Testis (tissue), 3 donors: ENCODE measurements around the gene TMEM184A. TPM values are rescaled to one million over a fixed set of nuclear protein-coding genes. Genes with fewer than 3 reads are reported as not detected.

Source experiments
- DNase-seq: peaks from one replicate; pipeline ENCODE4 v3.0.0-alpha.2; 2019
- H3K27ac ChIP-seq, 2 donors: fragments of 200-600 bp; sonication (generic); one replicate each; pipeline ENCODE4 v1.5.1; 2019
- H3K27me3 ChIP-seq: fragments of 200-600 bp; sonication (generic); one replicate; pipeline ENCODE4 v1.5.1; 2019
- H3K36me3 ChIP-seq: fragments of 200-600 bp; sonication (generic); one replicate; pipeline ENCODE4 v1.5.1; 2017; ENCODE audit warnings: low read depth; ENCODE audit errors: missing control alignments
- H3K4me1 ChIP-seq: fragments of 200-600 bp; sonication (generic); one replicate; pipeline ENCODE4 v1.5.1; 2019
- H3K4me3 ChIP-seq, 2 donors: fragments of 200-600 bp; sonication (generic); one replicate each; pipeline ENCODE4 v1.5.1; 2017 to 2019
- H3K9me3 ChIP-seq: fragments of 200-600 bp; sonication (generic); one replicate; pipeline ENCODE4 v1.5.1; 2017
- CTCF ChIP-seq, 3 experiments: fragments of 450-650 bp in 2 of 3; fragments of 200-600 bp in 1 of 3; sonication (generic) in 1 of 3; IDR thresholded peaks; one replicate each; pipeline ENCODE4 v1.5.1; 2016 to 2019; ENCODE audit warnings: antibody characterized with exemption in 3 of 3, mild to moderate bottlenecking in 2 of 3, moderate library complexity in 1 of 3
- POLR2A ChIP-seq: fragments of 450-650 bp; IDR thresholded peaks from one replicate; pipeline ENCODE4 v1.6.1; 2017; ENCODE audit warnings: antibody characterized with exemption, mild to moderate bottlenecking, moderate library complexity
- WGBS, 2 donors: methylation state at CpG; one replicate each; pipeline ENCODE4 v1.1.5; 2018; 5-methylcytosine and 5-hydroxymethylcytosine counted together
- intact Hi-C: fragments of 100-400 bp; cut with DNase I; formaldehyde crosslinking; loops from one replicate; pipeline ENCODE4 v1.15.1; 2023; ENCODE audit warnings: low total_unique reads
- polyA plus RNA-seq: library from polyadenylated mRNA; stranded (reverse); fragments of 350-450 nt; fragmentation: Illumina TruSeq; extraction: RNeasy Lipid Tissue Mini Kit (QIAGEN cat#74804); gene quantifications from one replicate; pipeline ENCODE4 v1.2.3, GENCODE V29; 2014; ENCODE audit warnings: low read depth, low replicate concordance; ENCODE audit not compliant: insufficient read depth
- total RNA-seq, 2 donors: library from RNA; depleted of rRNA; stranded (reverse); fragments of >200 nt; gene quantifications; one replicate each; pipeline ENCODE4 v1.2.3, GENCODE V29; 2016

The TMEM184A gene
- total and polyA plus RNA-seq, 3 donors from 2014 or later, result 7.1 to 20.9 (median 18.7) TPM

DNA sequence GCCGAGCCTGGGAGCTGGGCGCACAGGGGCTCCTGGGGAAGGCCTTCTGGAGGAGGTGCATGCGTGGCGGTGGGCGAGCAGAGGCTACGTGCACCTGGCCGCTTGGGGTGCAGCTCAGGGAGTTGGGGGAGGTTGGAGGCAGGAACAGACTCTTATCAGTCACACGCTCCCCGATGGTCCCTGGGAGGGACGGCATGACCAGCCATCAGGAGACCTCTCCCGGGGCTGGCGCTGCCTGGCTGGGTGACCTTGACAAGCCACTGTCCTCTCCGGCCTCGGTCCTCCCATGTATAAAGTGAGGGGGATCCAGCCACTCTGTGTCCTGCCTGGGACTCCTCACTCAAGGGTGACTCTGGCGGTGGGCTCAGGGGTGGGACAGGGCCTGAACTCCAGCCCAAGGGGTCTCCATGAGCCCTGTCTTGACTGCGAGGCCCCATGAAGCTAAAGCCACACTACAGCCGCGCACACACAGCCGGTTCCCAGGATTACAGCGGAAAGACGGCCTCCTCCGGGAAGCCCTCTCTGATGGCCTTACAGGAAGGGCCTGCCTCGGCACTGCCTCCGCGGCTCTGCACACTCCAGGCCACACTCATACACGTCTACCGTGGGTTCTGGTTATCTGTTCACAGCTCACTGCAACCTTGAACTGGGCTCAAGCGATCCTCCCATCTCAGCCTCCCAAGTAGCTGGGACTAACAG, 2.3 kb downstream of the TMEM184A start:
- Histone ChIP-seq H3K27ac (peak overlapping the region in 1 of 2 donors; percentile 44), H3K4me3 (no peak overlapping the region), H3K27me3 (no peaks in the 10 kb centered on the region), H3K9me3 (no peaks in the 10 kb centered on the region), H3K4me1 (peaks cover 19% of the 10 kb centered on the region), H3K36me3 (no peaks in the 10 kb centered on the region)
- WGBS, 2 donors, result 56 to 66% methylated on average over 11 to 23 of the region's 28 CpGs
- DNase-seq, result peak; percentile 81
- intact Hi-C loops, result no loop called here
- TF ChIP-seq CTCF (IDR thresholded peaks at IDR 0.05) (no peak), POLR2A (no peak)

DNA sequence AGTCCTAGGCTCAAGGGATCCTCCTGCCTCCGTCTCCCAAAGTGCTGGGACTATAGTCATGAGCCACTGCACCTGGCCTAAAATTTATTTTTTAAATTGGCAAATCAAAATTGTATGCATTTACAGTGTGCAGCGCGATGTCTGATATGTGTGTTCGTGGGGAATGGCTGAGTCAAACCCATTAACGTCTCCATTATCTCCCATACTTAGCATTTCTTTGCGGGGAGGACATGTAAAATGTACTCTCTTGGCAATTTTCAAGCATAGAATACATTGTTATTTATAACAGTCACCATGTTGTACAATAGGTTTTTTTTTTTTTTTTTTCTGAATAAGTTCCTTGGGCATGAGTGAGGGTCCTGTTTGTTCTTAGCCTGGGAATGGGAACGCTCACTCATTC, 3.8 kb downstream of the TMEM184A start:
- no peak overlapping the region for H3K27ac ChIP-seq
- H3K9me3 ChIP-seq, result no peaks in the 10 kb centered on the region
- DNase-seq, result no peak
- TF ChIP-seq POLR2A (no peak), CTCF (IDR thresholded peaks at IDR 0.05) (no peak)
- intact Hi-C loops, result no loop called here
- H3K4me1 ChIP-seq, result peaks cover 19% of the 10 kb centered on the region
- H3K36me3 ChIP-seq, result no peaks in the 10 kb centered on the region
- no peak overlapping the region for H3K4me3 ChIP-seq
- WGBS, 2 donors, result 66 to 67% methylated on average over 7 of the region's 7 CpGs
- H3K27me3 ChIP-seq, result no peaks in the 10 kb centered on the region

DNA sequence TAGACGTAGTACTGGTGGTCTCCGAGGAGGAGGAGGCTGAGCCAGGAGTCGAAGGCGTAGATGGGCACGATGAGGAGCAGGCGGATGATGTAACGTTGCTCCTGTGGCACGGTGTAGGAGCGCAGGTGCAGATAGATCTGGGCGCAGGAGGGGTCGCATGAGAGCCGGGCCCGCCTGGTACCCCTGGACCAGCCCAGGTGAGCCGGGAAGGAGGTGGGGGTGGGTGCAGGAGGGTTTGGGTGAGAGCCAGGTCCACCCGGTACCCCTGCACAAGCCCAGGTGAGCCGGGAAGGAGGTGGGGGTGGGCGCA, 5.2 kb downstream of the TMEM184A start:
- TF ChIP-seq POLR2A, result no peak
- TF ChIP-seq CTCF (IDR thresholded peaks at IDR 0.05), result no peak
- Histone ChIP-seq H3K27me3 (no peaks in the 10 kb centered on the region), H3K27ac (no peak overlapping the region), H3K36me3 (no peaks in the 10 kb centered on the region), H3K4me1 (peaks cover 16% of the 10 kb centered on the region), H3K9me3 (no peaks in the 10 kb centered on the region), H3K4me3 (no peak overlapping the region)
- no peak for DNase-seq
- intact Hi-C loops, result no loop called here
- WGBS, 2 donors, result 91 to 92% methylated on average over 9 to 15 of the region's 17 CpGs

DNA sequence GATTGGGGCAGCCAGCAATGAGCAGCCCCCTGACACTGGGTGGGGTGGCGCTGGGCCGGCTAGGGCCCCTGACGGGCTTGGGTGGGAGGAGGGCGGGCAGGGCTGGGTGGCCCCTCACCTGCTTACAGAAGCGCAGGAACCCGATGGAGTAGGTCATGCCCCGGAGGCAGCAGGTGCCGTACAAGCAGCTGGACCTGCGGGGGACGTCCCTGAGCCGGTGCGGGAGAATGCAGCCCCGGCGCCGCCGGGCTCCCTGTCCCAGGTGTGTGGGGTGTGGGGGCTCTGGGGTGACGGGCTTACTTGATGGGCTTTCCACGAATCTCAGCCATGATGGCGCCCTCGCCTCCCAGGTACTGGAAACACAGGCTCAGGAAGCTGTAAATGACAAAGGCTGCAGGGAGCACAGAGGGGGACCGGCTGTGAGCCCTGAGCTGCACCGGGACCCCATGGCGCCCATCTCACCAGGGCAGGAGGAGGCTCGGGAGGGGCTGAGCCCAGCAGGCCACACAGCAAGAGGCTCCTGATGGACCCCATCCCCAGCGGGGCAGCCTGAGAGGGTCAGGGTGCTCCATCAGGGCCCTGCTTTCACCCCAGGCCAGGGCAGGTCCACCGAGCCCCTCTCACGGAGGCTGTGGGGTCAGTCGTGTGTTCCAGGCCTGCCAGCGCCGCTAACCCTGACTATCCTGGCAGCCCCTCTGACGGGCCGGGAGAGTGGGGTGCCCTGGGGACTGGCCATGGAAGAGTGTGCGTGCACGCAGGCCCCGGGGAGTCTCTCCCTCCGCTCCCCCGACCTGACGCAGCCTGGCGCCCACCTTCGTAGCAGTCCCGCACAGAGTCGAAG, 5.8 kb downstream of the TMEM184A start:
- Histone ChIP-seq H3K4me1 (peaks cover 17% of the 10 kb centered on the region), H3K9me3 (no peaks in the 10 kb centered on the region), H3K27ac (no peak overlapping the region), H3K27me3 (no peaks in the 10 kb centered on the region), H3K36me3 (no peaks in the 10 kb centered on the region), H3K4me3 (no peak overlapping the region)
- no peak for DNase-seq
- 89 to 93% methylated on average over 15 to 40 of the region's 42 CpGs for WGBS, 2 donors
- no peak for TF ChIP-seq POLR2A
- intact Hi-C loops, result no loop called here

DNA sequence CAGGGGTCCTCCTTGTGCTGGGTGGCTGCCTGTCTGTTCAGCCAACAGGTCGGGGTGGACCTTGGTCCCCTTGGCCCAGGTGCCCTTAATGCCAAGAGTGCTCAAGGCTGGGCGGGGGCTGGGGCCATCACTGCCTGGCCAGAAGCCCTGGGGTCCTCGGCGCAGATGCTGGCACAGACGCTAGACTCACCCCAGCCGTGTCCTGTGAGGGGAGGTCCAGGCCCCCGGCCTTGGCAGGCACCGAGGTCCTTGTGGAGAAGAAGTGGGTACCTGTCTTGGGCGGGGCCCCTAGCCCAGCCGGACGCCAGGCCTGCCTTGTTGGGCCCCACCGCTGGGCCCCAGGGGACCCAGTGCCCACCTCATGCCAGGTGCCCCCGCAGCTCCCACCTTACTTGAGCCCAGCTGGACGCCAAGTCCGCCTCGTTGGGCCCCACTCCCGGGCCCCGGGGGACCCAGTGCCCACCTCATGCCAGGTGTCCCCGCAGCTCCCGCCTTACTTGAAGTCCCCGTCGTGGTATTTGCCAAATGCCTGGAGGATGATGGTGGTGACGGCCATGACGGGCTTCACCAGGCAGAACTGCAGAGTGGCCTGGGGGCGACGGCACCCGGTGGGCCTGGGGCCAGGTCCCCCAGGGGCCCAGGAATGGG, 6.5 kb downstream of the TMEM184A start:
- Histone ChIP-seq H3K4me3 (no peak overlapping the region), H3K27ac (no peak overlapping the region), H3K27me3 (no peaks in the 10 kb centered on the region), H3K9me3 (no peaks in the 10 kb centered on the region), H3K4me1 (peaks cover 17% of the 10 kb centered on the region), H3K36me3 (no peaks in the 10 kb centered on the region)
- WGBS, 2 donors, result 84 to 93% methylated on average over 13 to 17 of the region's 27 CpGs
- no peak for TF ChIP-seq POLR2A
- no peak for TF ChIP-seq CTCF (IDR thresholded peaks at IDR 0.05)
- intact Hi-C loops, result no loop called here
- DNase-seq, result no peak
